Measurements from ENCODE around the gene ZC3H12A.

GRCh38 chr1:37453647-37454046 lies 20.7 kb upstream of the ZC3H12A start:
- TF ChIP-seq CTCF (IDR thresholded peaks at IDR 0.05) (no peak), POLR2A (IDR thresholded peaks at IDR 0.05) (no peak)

All from lower leg skin (tissue), 3 donors.